Measurements from ENCODE around the gene SPEG. TPM values are rescaled to one million over a fixed set of nuclear protein-coding genes. Genes with fewer than 3 reads are reported as not detected.

Gene SPEG
- total and polyA plus RNA-seq, 10 donors = 0.74 to 8.2 (median 3.7) TPM

DNA sequence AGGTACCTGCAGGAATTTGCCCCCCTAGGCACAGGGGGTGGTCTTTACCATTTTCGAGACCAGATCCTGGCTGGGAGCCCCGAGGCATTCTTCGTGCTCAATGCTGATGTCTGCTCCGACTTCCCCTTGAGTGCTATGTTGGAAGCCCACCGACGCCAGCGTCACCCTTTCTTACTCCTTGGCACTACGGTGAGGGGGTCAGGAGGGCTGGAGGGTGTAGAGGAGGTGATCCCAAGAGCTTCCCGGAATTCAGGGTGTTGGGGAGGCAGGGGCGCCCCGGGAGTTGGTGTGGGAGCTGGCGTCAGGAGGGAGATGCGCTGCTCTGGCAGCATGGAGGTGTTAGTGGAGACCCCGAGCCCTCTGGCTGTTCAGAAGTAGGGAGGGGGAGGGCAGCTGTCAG is 67.2 kb downstream of the SPEG start:
- no peak for TF ChIP-seq POLR2A (IDR thresholded peaks at IDR 0.05)
- no peak for TF ChIP-seq POLR2AphosphoS5 (IDR thresholded peaks at IDR 0.05)
- TF ChIP-seq, protein P1, sequence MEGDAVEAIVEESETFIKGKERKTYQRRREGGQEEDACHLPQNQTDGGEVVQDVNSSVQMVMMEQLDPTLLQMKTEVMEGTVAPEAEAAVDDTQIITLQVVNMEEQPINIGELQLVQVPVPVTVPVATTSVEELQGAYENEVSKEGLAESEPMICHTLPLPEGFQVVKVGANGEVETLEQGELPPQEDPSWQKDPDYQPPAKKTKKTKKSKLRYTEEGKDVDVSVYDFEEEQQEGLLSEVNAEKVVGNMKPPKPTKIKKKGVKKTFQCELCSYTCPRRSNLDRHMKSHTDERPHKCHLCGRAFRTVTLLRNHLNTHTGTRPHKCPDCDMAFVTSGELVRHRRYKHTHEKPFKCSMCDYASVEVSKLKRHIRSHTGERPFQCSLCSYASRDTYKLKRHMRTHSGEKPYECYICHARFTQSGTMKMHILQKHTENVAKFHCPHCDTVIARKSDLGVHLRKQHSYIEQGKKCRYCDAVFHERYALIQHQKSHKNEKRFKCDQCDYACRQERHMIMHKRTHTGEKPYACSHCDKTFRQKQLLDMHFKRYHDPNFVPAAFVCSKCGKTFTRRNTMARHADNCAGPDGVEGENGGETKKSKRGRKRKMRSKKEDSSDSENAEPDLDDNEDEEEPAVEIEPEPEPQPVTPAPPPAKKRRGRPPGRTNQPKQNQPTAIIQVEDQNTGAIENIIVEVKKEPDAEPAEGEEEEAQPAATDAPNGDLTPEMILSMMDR (IDR thresholded peaks at IDR 0.05 in 8 of 11, conservative IDR thresholded peaks at IDR 0.05 in 3 of 11) = no peak
- Histone ChIP-seq H3K27ac (no peak overlapping the region), H3K36me3 (peaks cover 0 to 60% (median 44%) of the 10 kb centered on the region in 6 donors), H3K9me3 (no peaks in the 10 kb centered on the region), H3K4me1 (peaks cover 15 to 33% (median 27%) of the 10 kb centered on the region in 6 donors), H3K4me3 (no peak overlapping the region), H3K27me3 (replicated peaks in 1 of 7) (peaks cover 0 to 14% (median 10%) of the 10 kb centered on the region in 7 donors)
- intact Hi-C loops (cut with DNase I; ENCODE audit: low total_unique reads) = no loop called here
- no peak for DNase-seq
- 92 to 97% (median 96%) methylated on average over 13 to 14 of the region's 14 CpGs for WGBS, 5 donors

DNA sequence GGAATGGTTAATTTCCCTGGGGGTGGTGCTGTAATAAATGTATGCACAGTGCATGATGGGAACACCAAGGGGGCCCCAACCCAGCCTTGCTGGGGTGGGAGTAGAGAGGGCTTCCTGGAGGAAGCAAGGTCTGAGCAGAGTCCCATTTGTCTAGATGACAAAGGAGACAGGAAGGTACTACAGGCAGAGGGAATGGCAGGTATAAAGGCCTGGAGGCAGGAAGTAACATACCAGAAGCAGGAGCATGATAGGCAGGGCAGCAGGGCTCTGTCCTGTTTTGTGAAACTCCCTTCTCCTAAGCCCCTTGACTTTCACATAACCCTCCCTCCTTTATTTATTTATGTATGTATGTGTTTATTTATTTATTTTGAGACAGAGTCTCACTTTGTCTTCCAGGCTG is 68.0 kb downstream of the SPEG start:
- H3K4me1 ChIP-seq = peaks cover 7 to 26% (median 19%) of the 10 kb centered on the region in 6 donors
- no peak for DNase-seq
- TF ChIP-seq POLR2A (IDR thresholded peaks at IDR 0.05) = no peak
- TF ChIP-seq, protein P1 (IDR thresholded peaks at IDR 0.05 in 8 of 11, conservative IDR thresholded peaks at IDR 0.05 in 3 of 11) = no peak
- no peak for TF ChIP-seq POLR2AphosphoS5 (IDR thresholded peaks at IDR 0.05)
- H3K36me3 ChIP-seq = peaks cover 0 to 67% (median 51%) of the 10 kb centered on the region in 6 donors
- H3K4me3 ChIP-seq = no peak overlapping the region
- intact Hi-C loops (cut with DNase I; ENCODE audit: low total_unique reads) = no loop called here
- H3K9me3 ChIP-seq = no peaks in the 10 kb centered on the region
- H3K27ac ChIP-seq = no peak overlapping the region
- peaks cover 0 to 6% (median 2%) of the 10 kb centered on the region in 7 donors for H3K27me3 ChIP-seq (replicated peaks in 1 of 7)

DNA sequence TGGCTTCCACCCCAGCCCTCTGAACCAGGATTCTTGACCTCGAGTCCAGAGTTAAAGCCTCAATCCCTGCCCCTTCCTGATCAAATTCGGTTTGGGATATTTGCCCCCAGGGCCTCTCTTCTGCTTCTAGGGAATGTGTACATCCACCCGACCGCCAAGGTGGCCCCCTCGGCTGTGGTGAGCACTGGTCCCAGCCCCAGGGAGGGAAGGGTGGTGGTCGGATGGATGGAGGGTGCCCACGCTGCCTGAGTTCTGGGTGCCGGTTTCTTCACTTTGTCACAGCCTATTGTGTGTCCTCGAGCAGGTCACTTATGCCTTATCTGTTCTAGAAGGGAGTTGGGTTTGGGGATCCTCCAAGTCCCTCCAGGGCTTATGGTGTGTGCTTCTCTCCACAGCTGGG is 70.9 kb downstream of the SPEG start:
- TF ChIP-seq, protein P1 (IDR thresholded peaks at IDR 0.05 in 8 of 11, conservative IDR thresholded peaks at IDR 0.05 in 3 of 11) = no peak
- TF ChIP-seq POLR2A (IDR thresholded peaks at IDR 0.05) = no peak
- WGBS, 5 donors = 87 to 98% (median 93%) methylated on average over 9 of the region's 9 CpGs
- Histone ChIP-seq H3K27ac (no peak overlapping the region), H3K9me3 (no peaks in the 10 kb centered on the region), H3K27me3 (replicated peaks in 1 of 7) (peaks cover 0 to 29% (median 17%) of the 10 kb centered on the region in 7 donors), H3K4me3 (no peak overlapping the region), H3K36me3 (peaks cover 0 to 73% (median 54%) of the 10 kb centered on the region in 6 donors), H3K4me1 (peaks cover 4 to 26% (median 18%) of the 10 kb centered on the region in 6 donors)
- intact Hi-C loops (cut with DNase I; ENCODE audit: low total_unique reads) = no loop called here
- no peak for DNase-seq

DNA sequence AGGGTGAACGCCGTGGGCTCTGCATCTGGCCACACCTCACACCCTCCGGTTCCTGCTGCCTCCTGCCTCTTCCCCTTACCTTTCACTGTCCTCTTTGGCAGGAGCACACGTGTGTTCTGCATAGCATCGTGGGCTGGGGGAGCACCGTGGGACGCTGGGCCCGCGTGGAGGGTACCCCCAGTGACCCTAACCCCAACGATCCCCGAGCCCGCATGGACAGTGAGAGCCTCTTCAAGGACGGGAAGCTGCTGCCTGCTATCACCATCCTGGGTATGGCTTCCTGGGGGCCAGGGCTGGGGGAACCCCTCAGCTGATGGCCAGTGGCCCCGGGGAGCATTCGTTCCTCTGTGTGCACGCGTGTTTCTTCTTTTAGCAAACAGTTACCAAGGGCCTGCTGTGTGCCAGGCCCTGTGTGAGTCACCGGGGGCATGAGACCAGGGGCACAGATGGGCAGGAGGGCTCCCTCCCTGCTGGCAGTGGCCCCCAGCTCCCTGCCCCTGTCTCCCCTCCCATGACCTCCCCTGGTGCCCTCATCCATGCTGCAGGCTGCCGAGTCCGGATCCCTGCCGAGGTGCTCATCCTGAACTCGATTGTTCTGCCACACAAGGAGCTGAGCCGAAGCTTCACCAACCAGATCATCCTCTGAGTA is 71.6 kb downstream of the SPEG start:
- 88 to 92% (median 90%) methylated on average over 15 to 23 of the region's 23 CpGs for WGBS, 5 donors
- DNase-seq = no peak
- Histone ChIP-seq H3K4me3 (no peak overlapping the region), H3K4me1 (peaks cover 4 to 27% (median 18%) of the 10 kb centered on the region in 6 donors), H3K27ac (no peak overlapping the region), H3K36me3 (peaks cover 0 to 69% (median 54%) of the 10 kb centered on the region in 6 donors), H3K9me3 (no peaks in the 10 kb centered on the region), H3K27me3 (replicated peaks in 1 of 7) (peaks cover 0 to 36% (median 24%) of the 10 kb centered on the region in 7 donors)
- intact Hi-C loops (cut with DNase I; ENCODE audit: low total_unique reads) = no loop called here
- TF ChIP-seq POLR2AphosphoS5 (IDR thresholded peaks at IDR 0.05) (no peak), POLR2A (IDR thresholded peaks at IDR 0.05) (no peak)
